Tibial artery (tissue), 4 donors: ENCODE results near the gene NUCB2.

Experiments
- DNase-seq, 2 donors: peaks; one replicate each; pipeline ENCODE4 v3.0.0-alpha.2; 2019
- H3K27ac ChIP-seq, 2 donors: fragments of 200-600 bp; sonication (generic) in 1 of 2; 1 replicate in 1 of 2; 2 replicates in 1 of 2; pipeline ENCODE4 v1.5.1; 2018 to 2019; ENCODE audit warnings: mild to moderate bottlenecking in 1 of 2
- H3K27me3 ChIP-seq, 2 donors: fragments of 200-600 bp; sonication (generic) in 1 of 2; one replicate each; pipeline versions ENCODE4 v1.5.1 to v1.6.0; 2016 to 2019
- H3K36me3 ChIP-seq, 3 donors: fragments of 200-600 bp; sonication (generic) in 2 of 3; one replicate each; pipeline ENCODE4 v1.5.1; 2016 to 2019; ENCODE audit warnings: mild to moderate bottlenecking in 2 of 3
- H3K4me1 ChIP-seq, 4 donors: fragments of 200-600 bp; sonication (generic) in 2 of 4; 1 replicate in 3 of 4; 2 replicates in 1 of 4; pipeline ENCODE4 v1.5.1; 2016 to 2019
- H3K4me3 ChIP-seq, 2 donors: fragments of 200-600 bp; sonication (generic) in 1 of 2; 1 replicate in 1 of 2; 2 replicates in 1 of 2; pipeline ENCODE4 v1.5.1; 2018 to 2019; ENCODE audit warnings: mild to moderate bottlenecking in 2 of 2
- H3K9me3 ChIP-seq, 3 donors: fragments of 200-600 bp; sonication (generic) in 1 of 3; one replicate each; pipeline ENCODE4 v1.5.1; 2016 to 2019
- CTCF ChIP-seq, 2 experiments: fragments of 200-600 bp in 1 of 2; fragments of 450-650 bp in 1 of 2; IDR thresholded peaks; one replicate each; pipeline ENCODE4 v1.5.1; 2017 to 2019; ENCODE audit warnings: antibody characterized with exemption in 2 of 2, mild to moderate bottlenecking in 1 of 2, moderate library complexity in 1 of 2
- intact Hi-C: fragments of 100-400 bp; cut with DNase I; formaldehyde crosslinking; loops from one replicate; pipeline ENCODE4 v1.15.0; 2023; ENCODE audit warnings: low total_unique reads

The NUCB2 gene

GRCh38 chr11:17287058-17287457 is 10.5 kb downstream of the NUCB2 start:
- Histone ChIP-seq H3K9me3 (no peaks in the 10 kb centered on the region), H3K4me3 (no peak overlapping the region), H3K27ac (no peak overlapping the region), H3K4me1 (no peaks in the 10 kb centered on the region), H3K36me3 (peaks cover 13 to 53% (median 13%) of the 10 kb centered on the region in 3 donors), H3K27me3 (no peaks in the 10 kb centered on the region)
- DNase-seq = no peak
- TF ChIP-seq CTCF (IDR thresholded peaks at IDR 0.05) = no peak
- intact Hi-C loops = no loop called here

- H3K27me3 ChIP-seq = no peaks in the 10 kb centered on the region
- H3K36me3 ChIP-seq = peaks cover 7 to 30% (median 15%) of the 10 kb centered on the region in 3 donors
- no peak for TF ChIP-seq CTCF (IDR thresholded peaks at IDR 0.05)
- no peak overlapping the region for H3K4me3 ChIP-seq
- H3K9me3 ChIP-seq = no peaks in the 10 kb centered on the region
- no peak for DNase-seq
- intact Hi-C loops = no loop called here
- H3K4me1 ChIP-seq = no peaks in the 10 kb centered on the region
- H3K27ac ChIP-seq = no peak overlapping the region
Observed at GRCh38 chr11:17291710-17292109, 15.2 kb downstream of the NUCB2 start.

GRCh38 chr11:17293311-17293710 is 16.8 kb downstream of the NUCB2 start:
- H3K27ac ChIP-seq = no peak overlapping the region
- no peaks in the 10 kb centered on the region for H3K9me3 ChIP-seq
- H3K27me3 ChIP-seq = no peaks in the 10 kb centered on the region
- no peak overlapping the region for H3K4me3 ChIP-seq
- H3K36me3 ChIP-seq = peaks cover 0 to 26% (median 10%) of the 10 kb centered on the region in 3 donors
- DNase-seq = no peak
- intact Hi-C loops = no loop called here
- TF ChIP-seq CTCF (IDR thresholded peaks at IDR 0.05) = no peak
- no peaks in the 10 kb centered on the region for H3K4me1 ChIP-seq

GRCh38 chr11:17294033-17294432 is 17.5 kb downstream of the NUCB2 start:
- no peak for TF ChIP-seq CTCF (IDR thresholded peaks at IDR 0.05)
- intact Hi-C loops = no loop called here
- Histone ChIP-seq H3K27ac (no peak overlapping the region), H3K36me3 (peaks cover 0 to 30% (median 10%) of the 10 kb centered on the region in 3 donors), H3K27me3 (no peaks in the 10 kb centered on the region), H3K4me1 (no peaks in the 10 kb centered on the region), H3K9me3 (no peaks in the 10 kb centered on the region), H3K4me3 (no peak overlapping the region)
- no peak for DNase-seq

GRCh38 chr11:17296852-17297559 is 20.5 kb downstream of the NUCB2 start:
- TF ChIP-seq CTCF (IDR thresholded peaks at IDR 0.05) = no peak
- no peaks in the 10 kb centered on the region for H3K4me1 ChIP-seq
- intact Hi-C loops = no loop called here
- H3K9me3 ChIP-seq = no peaks in the 10 kb centered on the region
- peaks cover 8 to 41% (median 22%) of the 10 kb centered on the region in 3 donors for H3K36me3 ChIP-seq
- no peak overlapping the region for H3K27ac ChIP-seq
- DNase-seq = no peak
- no peak overlapping the region for H3K4me3 ChIP-seq
- H3K27me3 ChIP-seq = no peaks in the 10 kb centered on the region
